Stimulated activated CD8-positive, alpha-beta memory T cell treated with anti-CD3 and anti-CD28 coated beads, Interleukin-12 subunit alpha, Interleukin-12 subunit beta, amount 100 ng/mL, for 24 hours (primary cell): Measurements from ENCODE around the gene TTLL11.
"Not testable (repeated sequence)": the region's sequence is repeated elsewhere in the genome, so short reads cannot be mapped to it uniquely, and the experiment has no call there.

ENCODE experiments used
- DNase-seq: peaks from one replicate; pipeline ENCODE4 v3.0.0-alpha.2; 2020; ENCODE audit errors: extremely low read depth

TTLL11 gene

DNA sequence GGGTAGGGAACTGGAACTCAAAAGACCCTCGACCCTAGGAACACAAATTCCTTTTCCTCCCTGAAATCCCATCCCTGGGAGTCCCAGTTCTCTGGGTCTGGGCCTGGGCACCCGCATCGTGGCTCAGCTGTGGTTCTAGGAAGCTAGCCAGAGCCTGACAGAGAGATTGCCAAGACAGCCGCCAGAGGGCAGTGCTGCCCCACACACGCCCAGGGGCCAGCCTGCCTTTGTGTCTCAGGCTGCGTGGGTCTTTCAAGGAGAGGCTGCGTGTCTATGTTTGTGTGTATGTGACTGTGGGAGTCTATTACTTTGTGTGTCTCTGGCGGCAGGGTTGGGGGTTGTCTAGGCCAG, 32.0 kb upstream of the TTLL11 start:
- DNase-seq = peak; percentile 10

DNA sequence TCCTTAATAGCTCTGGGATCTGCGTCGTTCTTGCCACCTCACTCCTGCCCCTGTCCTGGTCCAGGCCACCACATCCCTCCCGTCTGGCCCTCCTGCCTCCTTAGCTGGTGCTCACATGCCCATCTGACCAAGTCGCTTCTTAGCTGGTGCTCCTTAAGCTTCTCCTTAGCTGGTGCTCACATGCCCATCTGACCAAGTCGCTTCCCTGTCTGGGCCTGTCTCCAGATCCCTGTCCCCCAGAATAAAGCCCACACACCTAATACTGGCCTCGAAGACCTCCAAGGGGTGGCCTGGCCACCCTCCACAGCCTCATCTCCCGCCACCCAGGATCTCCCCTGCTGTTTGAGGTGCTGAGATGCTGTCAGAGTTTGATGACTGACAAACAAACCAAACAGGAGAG, 31.4 kb upstream of the TTLL11 start:
- DNase-seq = no peak

DNA sequence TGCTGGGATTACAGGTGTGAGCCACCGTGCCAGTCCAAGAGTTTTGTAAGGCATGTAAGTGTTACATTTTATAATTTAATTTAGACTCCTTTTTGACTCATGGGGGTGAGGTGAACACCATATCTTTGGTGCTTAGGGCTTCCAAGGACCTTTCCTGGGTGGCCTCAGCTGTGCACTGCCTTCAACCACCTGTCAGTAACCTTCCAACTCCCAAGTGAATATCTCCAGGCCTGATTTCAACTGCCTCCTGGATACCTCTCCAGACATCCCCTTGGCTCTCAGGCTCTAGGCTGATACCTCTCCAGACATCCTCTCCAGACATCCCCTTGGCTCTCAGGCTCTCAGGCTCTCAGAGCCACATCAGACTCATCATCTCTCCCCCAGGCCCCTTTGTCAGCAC, 30.9 kb upstream of the TTLL11 start:
- no peak for DNase-seq

DNA sequence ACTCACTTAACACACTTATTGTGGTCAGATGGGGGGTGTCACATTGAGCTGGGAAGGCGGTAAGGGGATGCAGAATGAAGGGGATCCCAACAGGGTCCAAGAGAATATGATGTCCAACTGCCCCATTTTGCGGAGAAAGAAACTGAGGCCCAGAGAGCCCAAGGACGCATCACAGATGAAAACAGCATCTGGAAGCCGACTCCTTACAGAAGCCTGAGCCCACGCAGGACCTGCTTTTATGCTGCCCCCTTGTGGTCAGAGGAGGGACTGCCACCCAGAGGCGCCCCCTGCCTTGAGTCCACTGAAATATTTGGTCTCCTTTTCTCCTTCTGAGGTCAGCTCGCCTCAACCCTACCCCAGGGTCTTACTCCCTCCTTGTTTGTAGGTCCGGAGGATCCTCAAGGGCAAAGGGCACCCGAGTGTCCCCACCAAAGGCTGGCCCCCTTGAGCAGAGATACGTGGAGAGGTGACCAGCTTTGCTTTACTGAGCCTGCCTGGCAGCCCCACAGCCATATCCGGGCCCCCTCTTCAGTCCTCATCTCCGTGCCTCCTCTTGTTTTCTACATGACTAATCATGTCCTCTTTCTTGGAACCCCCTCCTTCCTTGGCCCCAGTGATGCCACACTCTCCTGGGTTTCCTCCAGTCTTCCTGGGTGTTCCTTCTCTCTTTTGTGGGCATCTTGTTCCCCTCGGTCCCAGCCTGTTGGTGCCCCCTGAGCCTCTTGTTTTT, 30.0 kb upstream of the TTLL11 start:
- DNase-seq = peak; percentile 22

DNA sequence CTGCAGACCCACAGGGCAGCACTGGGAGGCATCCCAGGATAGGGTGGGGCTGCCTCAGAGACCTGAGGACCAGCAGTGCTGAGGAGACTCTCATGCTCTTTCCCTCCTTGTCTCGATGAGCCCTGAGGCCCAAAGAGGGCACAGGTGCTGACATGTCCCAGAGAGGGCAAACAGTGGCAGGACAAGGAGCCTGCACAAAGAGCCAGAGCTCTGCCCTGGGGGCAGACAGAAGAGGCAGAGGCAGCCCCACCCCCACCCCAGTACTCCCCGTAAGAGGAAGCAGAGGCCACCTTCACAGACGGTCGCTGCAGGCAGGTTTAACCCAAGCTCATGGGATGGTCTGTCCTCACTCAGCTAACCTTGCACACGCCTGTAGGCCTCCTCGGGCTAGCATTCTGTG, 29.4 kb upstream of the TTLL11 start:
- DNase-seq = no peak

DNA sequence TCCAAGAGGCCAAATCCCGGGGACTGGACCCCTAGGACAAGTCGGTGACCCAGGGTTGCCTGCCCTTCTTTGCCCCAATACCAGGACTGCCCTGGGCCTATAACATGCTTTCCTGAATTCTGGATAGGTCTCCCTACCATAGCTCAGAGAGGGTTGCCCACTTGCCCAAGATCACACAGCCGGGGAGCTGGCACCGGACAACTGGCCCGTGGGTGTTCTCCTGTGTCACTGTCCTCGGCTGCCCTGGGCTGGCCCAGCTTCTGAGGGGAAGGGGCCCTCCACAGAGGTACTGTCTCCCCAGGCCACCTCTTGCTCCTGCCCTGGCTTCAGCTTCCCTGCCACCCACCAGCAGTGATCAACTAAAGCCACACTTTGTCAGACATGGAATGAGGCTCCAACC, 28.8 kb upstream of the TTLL11 start:
- no peak for DNase-seq

DNA sequence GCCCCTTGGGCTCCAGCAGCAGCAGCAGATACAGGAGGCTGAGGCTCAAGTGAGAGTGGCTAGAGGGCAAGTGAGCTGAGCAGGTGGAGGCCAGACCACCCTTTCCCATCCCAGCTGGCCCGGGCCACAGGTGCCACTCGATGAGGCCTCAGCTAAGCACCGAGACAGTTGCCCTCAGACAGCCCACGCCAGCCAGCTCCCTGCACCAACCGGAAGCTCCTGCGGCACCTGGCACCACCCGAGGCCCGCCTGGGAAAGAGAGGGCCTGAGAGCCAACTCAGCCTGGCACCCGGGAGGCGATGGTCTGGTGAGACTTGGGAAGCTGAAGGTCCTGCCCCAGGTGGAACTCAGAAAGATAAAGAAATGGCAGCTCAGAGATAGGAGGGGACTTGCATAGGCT, 28.3 kb upstream of the TTLL11 start:
- DNase-seq = no peak

DNA sequence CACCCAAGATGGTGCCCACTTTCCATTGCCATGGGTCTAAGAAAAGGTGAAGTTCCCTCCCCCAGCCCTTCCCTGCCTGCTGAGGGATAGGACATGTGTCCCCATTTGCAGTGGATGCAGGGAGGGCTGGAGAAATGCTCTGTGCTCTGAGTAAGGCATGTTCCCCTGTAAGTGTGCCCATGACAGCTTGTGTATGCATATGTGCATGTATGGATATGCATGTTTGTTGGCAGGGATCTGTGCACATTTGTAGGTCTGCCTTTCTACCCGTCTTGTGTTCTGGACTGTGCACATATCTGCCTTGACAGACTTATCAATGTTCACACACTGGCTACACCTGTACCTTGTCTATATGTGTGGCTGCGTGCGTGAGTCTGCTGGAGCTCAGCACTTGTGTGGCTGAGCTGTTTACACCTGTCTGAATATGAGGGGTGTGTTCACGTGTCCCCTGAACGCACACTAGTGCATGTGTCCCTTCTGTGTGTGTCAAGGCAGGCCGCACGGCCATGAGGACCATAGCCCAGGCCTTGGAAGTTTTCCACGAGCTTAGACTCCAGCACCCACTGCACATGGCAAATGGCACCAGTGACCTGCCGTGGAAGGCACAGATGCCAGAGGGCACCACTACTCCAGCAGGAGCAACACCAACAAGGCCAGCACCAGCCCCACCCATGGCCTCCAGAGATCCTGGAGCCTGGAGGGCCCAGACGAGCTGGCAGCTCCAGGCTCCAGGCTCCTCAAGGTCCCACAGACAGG, 27.4 kb upstream of the TTLL11 start:
- no peak for DNase-seq

DNA sequence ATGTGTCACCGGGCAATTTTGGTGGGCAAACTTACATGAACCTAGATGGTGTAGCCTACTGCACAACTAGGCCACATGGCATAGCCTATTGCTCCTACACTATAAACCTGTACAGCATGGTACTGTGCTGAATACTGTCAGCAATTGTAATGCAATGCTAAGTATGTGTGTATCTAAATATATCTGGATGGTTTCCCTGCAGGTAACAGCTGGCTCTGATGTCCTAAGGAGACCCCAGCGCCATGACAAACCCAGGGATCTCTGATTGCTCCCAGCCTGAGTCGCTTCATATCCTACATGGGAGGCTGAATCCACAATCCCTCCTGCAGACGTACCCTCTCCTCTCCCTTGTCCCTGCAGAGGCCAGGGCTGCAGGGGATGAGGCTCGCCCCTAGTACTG, 26.6 kb upstream of the TTLL11 start:
- DNase-seq = no peak

DNA sequence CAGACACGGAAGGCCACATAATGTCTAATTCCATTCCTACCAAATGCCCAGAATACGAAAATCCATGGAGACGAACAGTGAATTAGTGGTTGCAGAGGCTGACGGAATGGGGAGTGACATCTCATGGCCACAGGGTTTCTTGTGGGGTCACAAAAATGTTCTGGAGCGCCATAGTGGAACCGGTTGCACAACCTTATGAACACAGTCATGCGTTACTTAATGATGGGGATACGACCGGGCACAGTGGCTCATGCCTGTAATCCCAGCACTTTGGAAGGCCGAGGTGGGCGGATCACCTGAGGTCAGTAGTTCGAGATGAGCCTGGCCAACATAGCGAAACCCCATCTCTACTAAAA, 26.0 kb upstream of the TTLL11 start:
- no peak for DNase-seq

DNA sequence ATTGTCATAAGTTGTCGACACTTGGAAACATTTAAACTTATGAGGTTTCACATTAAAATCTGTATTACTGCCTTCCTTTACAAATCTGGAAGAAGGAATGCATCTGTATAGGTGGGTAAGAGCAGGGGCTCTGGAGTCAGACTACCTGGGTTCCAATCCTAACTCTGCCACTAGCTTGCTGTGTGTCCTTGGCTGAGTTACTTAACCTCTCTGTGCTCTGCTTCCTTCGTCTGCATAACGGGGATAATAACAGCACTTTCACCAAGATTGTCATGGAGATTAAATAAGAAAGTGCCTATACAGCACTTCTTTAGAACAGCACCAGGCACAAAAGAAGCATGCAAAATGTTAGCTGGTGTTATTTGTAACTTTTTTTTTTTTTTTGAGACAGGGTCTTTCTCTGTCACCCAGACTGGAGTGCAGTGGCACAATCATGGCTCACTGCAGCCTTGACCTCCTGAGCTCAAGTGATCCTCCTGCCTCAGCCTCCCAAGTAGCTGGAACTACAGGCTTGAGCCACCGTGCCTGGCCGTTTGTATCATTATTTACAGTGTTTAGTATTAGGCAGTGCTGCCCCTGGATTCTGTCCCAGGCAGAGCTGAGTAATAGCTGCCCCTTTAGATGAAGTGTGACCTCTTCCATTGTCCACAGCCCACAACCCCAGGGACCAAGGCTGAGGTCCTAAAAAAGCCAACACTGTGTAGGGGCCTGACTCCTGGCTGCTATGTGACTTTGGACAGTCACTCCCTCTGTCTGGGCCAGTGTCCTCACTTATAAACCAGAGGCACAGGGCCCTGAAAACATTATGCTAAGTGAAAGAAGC, 25.4 kb upstream of the TTLL11 start:
- DNase-seq = no peak

DNA sequence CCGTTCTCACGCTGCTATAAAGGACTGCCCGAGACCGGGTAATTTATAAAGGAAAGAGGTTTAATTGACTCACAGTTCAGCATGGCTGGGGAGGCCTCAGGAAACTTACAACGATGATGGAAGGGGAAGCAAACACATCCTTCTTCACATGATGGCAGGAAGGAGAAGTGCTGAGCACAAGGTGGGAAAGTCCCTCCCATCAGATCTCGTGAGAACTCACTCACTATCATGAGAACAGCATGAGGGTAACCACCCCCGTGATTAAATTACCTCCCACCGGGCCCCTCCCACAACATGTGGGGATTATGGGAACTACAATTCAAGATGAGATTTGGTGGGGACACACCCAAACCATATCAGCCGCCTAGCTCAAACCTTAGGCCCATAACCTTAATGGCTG, 24.1 kb upstream of the TTLL11 start:
- DNase-seq = not testable (repeated sequence)

DNA sequence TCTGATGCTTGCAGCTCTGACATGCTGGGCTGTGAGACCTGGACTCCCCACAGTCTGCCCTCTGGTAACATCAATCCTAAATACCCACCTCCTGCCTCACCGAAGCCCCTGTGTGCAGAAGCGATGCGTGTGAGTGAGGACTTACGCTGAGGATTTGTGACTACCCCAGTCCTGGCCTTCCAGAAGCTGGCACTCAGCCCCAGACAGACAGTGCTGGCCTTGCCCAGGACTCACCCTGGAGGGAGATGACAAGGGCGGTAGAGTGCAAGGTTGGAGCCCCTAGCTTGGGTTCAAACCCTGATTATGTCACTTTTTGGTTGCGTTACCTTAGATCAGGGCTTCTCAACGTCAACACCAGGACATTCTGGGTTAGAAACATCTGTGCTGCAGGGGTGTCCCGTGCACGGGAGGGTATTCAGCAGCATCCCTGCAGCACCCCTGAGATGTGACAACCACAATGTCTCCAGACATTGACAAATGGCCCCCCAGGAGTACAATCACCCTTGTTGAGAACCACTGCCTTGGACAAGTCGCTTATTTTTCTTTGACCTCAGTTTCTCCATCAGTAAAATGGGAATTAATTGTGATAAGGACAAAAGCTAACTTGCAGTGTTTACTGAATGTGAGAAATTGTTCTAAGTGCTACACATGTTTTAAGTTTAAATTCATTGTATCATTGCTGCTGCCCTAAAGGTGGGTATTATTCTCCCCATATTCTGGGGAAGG, 23.5 kb upstream of the TTLL11 start:
- DNase-seq = no peak

DNA sequence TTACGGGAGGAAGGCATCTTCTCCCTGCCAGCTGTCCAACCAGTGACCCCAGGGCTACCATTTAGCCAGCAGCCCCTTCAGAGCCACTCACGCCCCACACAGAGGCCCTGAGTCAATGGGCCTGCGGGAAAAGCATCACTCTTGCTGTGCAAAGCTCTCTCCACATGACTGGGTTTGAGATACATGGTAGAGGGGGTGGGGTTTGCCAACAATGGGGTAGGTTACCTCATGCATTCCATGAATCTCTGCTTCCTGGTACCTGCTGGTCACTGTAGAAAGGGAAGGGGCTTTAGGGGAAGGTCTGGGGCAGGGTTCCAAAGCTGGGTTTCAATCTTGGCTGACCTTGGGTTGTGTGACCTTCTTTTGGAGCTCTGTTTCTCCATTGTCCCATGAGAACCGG, 22.9 kb upstream of the TTLL11 start:
- DNase-seq = no peak

DNA sequence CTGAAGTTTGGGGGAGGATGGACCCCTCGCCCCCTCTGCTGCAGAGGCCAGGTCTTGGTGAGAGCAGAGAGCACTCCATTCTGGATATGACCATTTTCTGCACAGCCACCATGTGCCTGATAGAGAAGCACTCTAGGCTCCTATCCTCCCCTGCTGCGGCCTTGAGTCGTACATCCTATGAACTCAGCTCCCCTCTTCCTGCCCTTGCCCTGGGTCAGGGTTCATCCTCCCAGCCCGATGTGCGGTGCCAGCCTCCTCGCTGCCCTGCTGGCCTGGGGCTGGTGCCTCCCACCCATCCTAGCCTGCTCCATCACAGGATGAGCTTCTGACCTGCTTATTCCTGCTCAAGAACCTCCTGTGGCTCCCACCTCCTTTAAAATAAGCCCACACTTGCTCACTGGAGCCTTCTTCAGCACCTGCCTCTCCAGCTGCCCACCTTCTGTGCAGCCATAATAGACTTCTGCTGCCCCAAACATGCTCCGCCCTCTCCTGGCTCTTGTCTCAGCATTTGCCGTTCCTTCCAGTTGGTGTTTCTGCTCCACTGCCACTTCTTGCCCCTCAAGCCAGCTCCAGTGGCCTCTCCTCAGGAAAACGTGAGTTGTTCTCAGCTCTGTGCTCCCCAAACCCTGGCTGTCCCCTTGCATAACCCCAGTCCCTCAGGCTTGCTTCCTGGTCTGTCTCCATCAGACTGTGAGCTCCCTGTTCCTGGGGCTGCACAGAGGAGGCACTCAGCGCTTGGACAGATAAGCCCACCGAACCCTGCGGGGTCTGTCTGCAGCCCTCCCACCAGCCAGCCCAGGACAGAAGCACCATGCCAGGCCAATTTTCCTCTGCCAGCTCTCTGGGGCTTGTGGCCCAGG, 22.3 kb upstream of the TTLL11 start:
- no peak for DNase-seq

DNA sequence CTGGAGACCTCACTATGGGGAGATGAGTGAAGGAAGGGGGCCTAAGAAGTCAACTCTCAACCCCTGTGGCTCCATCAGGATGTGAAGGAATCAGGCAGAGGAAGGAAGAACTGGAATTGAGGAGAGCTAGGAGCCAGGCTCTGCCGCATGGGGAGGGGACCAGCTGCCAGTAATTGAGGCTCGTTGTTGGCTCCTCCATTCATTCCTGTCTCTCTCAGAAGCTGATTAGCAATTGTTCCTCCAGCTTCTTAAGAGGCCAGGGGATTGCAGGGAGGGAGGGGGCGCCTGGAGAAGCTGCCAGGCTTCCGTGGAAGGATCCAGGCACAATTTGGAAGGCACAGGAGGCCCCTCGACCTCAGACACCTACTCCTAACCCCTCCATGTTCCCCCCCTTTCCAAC, 20.5 kb upstream of the TTLL11 start:
- DNase-seq = no peak

DNA sequence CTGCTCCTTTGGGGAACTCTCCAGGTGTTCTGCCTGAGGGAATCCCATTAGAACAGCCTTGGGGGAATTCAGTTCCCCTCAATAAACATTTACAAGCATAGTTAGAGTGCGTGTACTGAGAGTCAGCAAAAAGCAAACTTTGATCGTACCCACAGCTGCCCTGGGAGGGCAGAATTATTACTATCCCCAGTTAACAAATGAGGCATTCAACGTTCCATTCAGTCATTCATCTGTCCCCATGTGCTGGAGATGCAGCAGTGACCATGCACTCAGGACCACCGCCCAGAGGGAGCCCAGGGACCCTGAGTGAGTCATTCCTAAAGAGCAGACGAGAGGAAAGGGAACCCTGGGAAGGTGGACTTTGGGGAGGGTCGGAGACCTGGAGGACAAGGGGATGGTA, 19.1 kb upstream of the TTLL11 start:
- no peak for DNase-seq

DNA sequence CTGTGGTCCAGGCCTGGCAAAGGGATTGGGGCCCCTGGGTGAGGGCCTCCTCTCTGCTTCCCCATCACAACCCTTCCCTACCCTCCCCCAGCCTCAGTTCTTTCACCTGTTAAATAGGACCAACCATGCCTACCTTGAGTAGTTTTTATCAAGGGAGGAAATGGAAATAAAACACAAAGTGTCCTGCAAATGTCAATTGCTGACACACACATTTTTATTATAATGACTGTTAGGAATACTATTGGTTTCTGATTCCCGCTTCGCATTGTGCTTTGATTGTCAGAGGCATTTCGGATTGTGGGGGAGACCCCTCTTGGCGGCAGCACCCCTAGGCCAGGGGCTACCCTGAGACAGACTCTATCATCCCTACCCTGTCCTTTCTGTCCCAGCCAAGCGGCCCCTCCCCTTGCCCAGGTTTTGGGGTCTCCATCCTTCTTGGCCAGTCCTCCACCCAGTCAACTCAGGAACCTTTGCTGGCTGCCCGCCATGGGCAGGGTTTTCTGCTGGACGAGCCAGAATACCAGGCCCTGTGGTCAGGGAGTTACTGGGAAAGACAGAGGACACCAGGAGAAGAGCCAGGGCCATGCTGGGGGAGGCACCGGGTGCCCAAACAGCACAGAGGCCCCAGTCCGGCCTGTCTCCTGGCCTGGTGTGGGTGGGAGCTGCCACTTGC, 18.4 kb upstream of the TTLL11 start:
- no peak for DNase-seq

DNA sequence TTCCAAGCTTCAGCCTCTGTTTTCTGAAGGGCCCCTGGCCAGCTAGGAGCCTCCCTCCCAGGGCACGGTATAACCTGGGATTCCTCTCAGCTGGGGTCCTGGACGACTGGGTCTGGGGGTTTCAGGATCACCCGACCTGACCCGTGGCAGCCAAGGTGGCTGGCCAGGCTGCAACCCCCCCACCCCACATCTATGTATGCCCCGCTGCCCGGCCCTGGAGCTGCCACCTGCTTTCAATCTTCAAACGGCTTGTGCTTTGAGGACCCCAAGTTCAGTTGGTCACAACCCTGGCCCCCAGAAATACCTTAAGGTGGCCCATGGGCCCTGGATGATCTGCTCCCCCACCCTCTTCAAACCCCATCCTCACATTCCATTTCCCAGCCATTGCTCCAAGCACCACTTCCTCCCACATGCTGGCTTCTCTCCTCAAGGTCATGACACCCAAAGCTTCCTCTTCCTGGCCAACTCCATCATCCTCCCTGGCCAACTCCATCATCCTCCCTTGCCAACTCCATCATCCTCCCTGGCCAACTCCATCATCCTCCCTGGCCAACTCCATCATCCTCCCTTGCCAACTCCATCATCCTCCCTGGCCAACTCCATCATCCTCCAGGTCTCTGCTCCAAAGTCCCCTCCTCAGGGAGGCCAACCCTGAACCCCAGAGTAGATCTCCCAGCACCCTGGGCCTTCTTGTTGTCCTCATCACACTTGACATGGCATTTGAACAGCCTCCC, 17.2 kb upstream of the TTLL11 start:
- no peak for DNase-seq
